ENCODE measurements around the gene CFAP210. TPM values are rescaled to one million over a fixed set of nuclear protein-coding genes. Genes with fewer than 3 reads are reported as not detected.

The CFAP210 gene
- total and polyA plus RNA-seq, 2 experiments from 2014 or later: 3.7 TPM; not detected in 1

DNA sequence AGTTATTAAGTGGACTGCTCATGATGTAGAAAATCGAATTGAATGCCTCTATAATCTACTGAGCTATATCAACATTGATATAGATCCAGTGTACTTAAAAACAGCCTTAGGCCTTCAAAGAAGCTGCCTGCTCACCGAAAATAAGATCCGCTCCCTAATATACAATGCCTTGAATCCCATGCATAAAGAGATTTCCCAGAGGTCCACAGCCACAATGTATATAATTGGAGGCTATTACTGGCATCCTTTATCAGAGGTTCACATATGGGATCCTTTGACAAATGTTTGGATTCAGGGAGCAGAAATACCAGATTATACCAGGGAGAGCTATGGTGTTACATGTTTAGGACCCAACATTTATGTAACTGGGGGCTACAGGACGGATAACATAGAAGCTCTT is 41.4 kb upstream of the CFAP210 start:
- Histone ChIP-seq H4K20me1 (replicated peaks; ENCODE audit: insufficient read depth) (peaks cover 11% of the 10 kb centered on the region; the same call in 1 of the 2 replicates), H3K4me2 (peak overlapping the region; percentile 96), H3K79me2 (replicated peaks; ENCODE audit: insufficient read depth) (peaks cover 58% of the 10 kb centered on the region), H3K9me2 (ENCODE audit: insufficient read depth) (0 out of 2 replicates have a peak, but pooled peaks cover 4% of the 10 kb centered on the region), H3K27me3 (ENCODE audit: insufficient read depth) (peaks cover 7% of the 10 kb centered on the region), H3F3A (replicated peaks; ENCODE audit: low read depth) (0 out of 2 replicates have a peak, but pooled peaks cover 8% of the 10 kb centered on the region), H3K4me1 (ENCODE audit: insufficient read depth) (peaks cover 35% of the 10 kb centered on the region), H3K4me3 (peak overlapping the region; percentile 95; the same call in 1 of the 2 replicates), H2AFZ (no peak overlapping the region), H3K36me3 (ENCODE audit: insufficient read depth) (no peaks in the 10 kb centered on the region; the same call in 1 of the 2 replicates), H3K27ac (ENCODE audit: low read depth) (no peak overlapping the region)
- H3K27ac Mint-ChIP-seq: no peak overlapping the region
- peaks cover 42% of the 10 kb centered on the region for H3K36me3 Mint-ChIP-seq (ENCODE audit: low read depth)
- H3K27me3 Mint-ChIP-seq (ENCODE audit: insufficient read depth, low read depth, poor library complexity): peaks cover 9% of the 10 kb centered on the region
- peaks cover 29% of the 10 kb centered on the region for H3K4me1 Mint-ChIP-seq
- ATAC-seq (no peak), DNase-seq (ENCODE audit: low spot score) (no peak)
- H3K4me3 Mint-ChIP-seq: peak overlapping the region; percentile 91
- no peak for TF ChIP-seq EZH2phosphoT487 (IDR thresholded peaks at IDR 0.05; ENCODE audit: unreplicated experiment)
- TF ChIP-seq CTCF (conservative IDR thresholded peaks at IDR 0.05; ENCODE audit: low read depth in 2 of 2): no peak
- no peak for TF ChIP-seq ZNF462 (CRISPR knock-in tag; IDR thresholded peaks at IDR 0.05)
- peaks cover 7% of the 10 kb centered on the region; the same call in 2 of the 3 replicates for H3K9me3 Mint-ChIP-seq
